Parathyroid adenoma (tissue), 2 donors: Measurements from ENCODE around the gene EXOG.

Source experiments
- H2AFZ ChIP-seq: fragments of 300-600 bp; sonication (generic); one replicate; pipeline ENCODE4 v1.7.0; 2017; ENCODE audit warnings: antibody characterized with exemption, mild to moderate bottlenecking
- H3K27ac ChIP-seq: fragments of 300-600 bp; sonication (generic); one replicate; pipeline ENCODE4 v1.7.0; 2017
- H3K27me3 ChIP-seq: fragments of 300-600 bp; sonication (generic); one replicate; pipeline ENCODE4 v1.7.0; 2017; ENCODE audit warnings: low read length; ENCODE audit not compliant: control insufficient read depth, insufficient read depth
- H3K36me3 ChIP-seq: fragments of 300-600 bp; sonication (generic); one replicate; pipeline ENCODE4 v1.7.0; 2017; ENCODE audit warnings: low read length; ENCODE audit not compliant: control insufficient read depth, insufficient read depth
- H3K4me1 ChIP-seq: fragments of 300-600 bp; sonication (generic); one replicate; pipeline ENCODE4 v1.7.0; 2017; ENCODE audit warnings: control low read depth
- H3K4me2 ChIP-seq: fragments of 300-600 bp; sonication (generic); one replicate; pipeline ENCODE4 v1.7.0; 2017; ENCODE audit warnings: low read length
- H3K4me3 ChIP-seq: fragments of 300-600 bp; sonication (generic); one replicate; pipeline ENCODE4 v1.7.0; 2017; ENCODE audit warnings: low read depth, low read length
- H3K79me2 ChIP-seq: fragments of 300-600 bp; sonication (generic); one replicate; pipeline ENCODE4 v1.7.0; 2017; ENCODE audit warnings: control low read depth
- H3K9ac ChIP-seq: fragments of 300-600 bp; sonication (generic); one replicate; pipeline ENCODE4 v1.7.0; 2017; ENCODE audit warnings: mild to moderate bottlenecking
- H3K9me3 ChIP-seq: fragments of 300-600 bp; sonication (generic); one replicate; pipeline ENCODE4 v1.7.0; 2017; ENCODE audit warnings: low read length; ENCODE audit not compliant: control insufficient read depth
- CTCF ChIP-seq: fragments of 300-600 bp; sonication (generic); IDR thresholded peaks from one replicate; pipeline ENCODE4 v1.7.0; 2017; ENCODE audit warnings: antibody characterized with exemption, mild to moderate bottlenecking
- donor health status: primary hyperparathyroidism.

The EXOG gene

GRCh38 chr3:38549957-38550840 is 54.1 kb downstream of the EXOG start:
- Histone ChIP-seq H3K4me2 (no peak overlapping the region), H3K79me2 (no peaks in the 10 kb centered on the region), H3K27me3 (no peaks in the 10 kb centered on the region), H3K4me3 (no peak overlapping the region), H3K27ac (no peak overlapping the region), H3K9ac (no peak overlapping the region), H3K36me3 (no peaks in the 10 kb centered on the region), H3K4me1 (no peaks in the 10 kb centered on the region), H3K9me3 (no peaks in the 10 kb centered on the region), H2AFZ (no peak overlapping the region)
- TF ChIP-seq CTCF = no peak

GRCh38 chr3:38551026-38551832 is 55.1 kb downstream of the EXOG start:
- no peak overlapping the region for H3K9ac ChIP-seq
- no peaks in the 10 kb centered on the region for H3K4me1 ChIP-seq
- H3K9me3 ChIP-seq = no peaks in the 10 kb centered on the region
- H2AFZ ChIP-seq = no peak overlapping the region
- H3K27me3 ChIP-seq = no peaks in the 10 kb centered on the region
- H3K27ac ChIP-seq = no peak overlapping the region
- no peak overlapping the region for H3K4me2 ChIP-seq
- H3K36me3 ChIP-seq = no peaks in the 10 kb centered on the region
- no peak overlapping the region for H3K4me3 ChIP-seq
- H3K79me2 ChIP-seq = no peaks in the 10 kb centered on the region
- no peak for TF ChIP-seq CTCF

GRCh38 chr3:38552364-38552763 is 56.2 kb downstream of the EXOG start:
- H3K4me1 ChIP-seq = no peaks in the 10 kb centered on the region
- H3K9me3 ChIP-seq = no peaks in the 10 kb centered on the region
- H2AFZ ChIP-seq = no peak overlapping the region
- no peaks in the 10 kb centered on the region for H3K79me2 ChIP-seq
- no peak for TF ChIP-seq CTCF
- H3K27me3 ChIP-seq = no peaks in the 10 kb centered on the region
- H3K27ac ChIP-seq = no peak overlapping the region
- H3K4me3 ChIP-seq = no peak overlapping the region
- H3K4me2 ChIP-seq = no peak overlapping the region
- no peak overlapping the region for H3K9ac ChIP-seq
- no peaks in the 10 kb centered on the region for H3K36me3 ChIP-seq

- no peak overlapping the region for H3K27ac ChIP-seq
- no peak overlapping the region for H3K4me3 ChIP-seq
- H3K36me3 ChIP-seq = no peaks in the 10 kb centered on the region
- H3K9me3 ChIP-seq = no peaks in the 10 kb centered on the region
- TF ChIP-seq CTCF = no peak
- H3K4me1 ChIP-seq = no peaks in the 10 kb centered on the region
- no peaks in the 10 kb centered on the region for H3K79me2 ChIP-seq
- H3K4me2 ChIP-seq = no peak overlapping the region
- H3K27me3 ChIP-seq = no peaks in the 10 kb centered on the region
- no peak overlapping the region for H3K9ac ChIP-seq
- H2AFZ ChIP-seq = no peak overlapping the region
Measured at GRCh38 chr3:38553071-38553470, 56.9 kb downstream of the EXOG start.
